Heart left ventricle (tissue), 16 donors: ENCODE measurements around the gene GPX2. TPM values are rescaled to one million over a fixed set of nuclear protein-coding genes. Genes with fewer than 3 reads are reported as not detected.

Experiments
- ATAC-seq, 4 donors: fragments of 200-7000 bp; cut with Tn5 transposase; one replicate each; pipeline ENCODE4 v1.9.1; 2020 to 2022; ENCODE audit warnings: moderate library complexity in 4 of 4, mild to moderate bottlenecking in 3 of 4, moderate number of reproducible peaks in 1 of 4
- DNase-seq, 5 donors: peaks; one replicate each; pipeline ENCODE4 v3.0.0-alpha.2; 2020
- H3K27ac ChIP-seq, 12 donors: fragments of 200-600 bp; sonication (generic) in 4 of 12; one replicate each; pipeline versions ENCODE4 v1.5.0 to v1.8.0; 2016 to 2022; ENCODE audit warnings: mild to moderate bottlenecking in 2 of 12
- H3K27me3 ChIP-seq, 9 donors: fragments of 200-600 bp; sonication (generic) in 2 of 9; one replicate each; pipeline versions ENCODE4 v1.5.1 to v1.8.0; 2016 to 2022; ENCODE audit warnings: mild to moderate bottlenecking in 3 of 9
- H3K36me3 ChIP-seq, 9 donors: fragments of 200-600 bp; sonication (generic) in 2 of 9; one replicate each; pipeline versions ENCODE4 v1.5.0 to v1.8.0; 2018 to 2022; ENCODE audit warnings: mild to moderate bottlenecking in 2 of 9
- H3K4me1 ChIP-seq, 12 donors: fragments of 200-600 bp; sonication (generic) in 4 of 12; one replicate each; pipeline versions ENCODE4 v1.5.0 to v1.8.0; 2016 to 2022; ENCODE audit warnings: mild to moderate bottlenecking in 3 of 12
- H3K4me3 ChIP-seq, 12 donors: fragments of 200-600 bp; sonication (generic) in 4 of 12; one replicate each; pipeline versions ENCODE4 v1.5.0 to v1.8.0; 2017 to 2022; ENCODE audit warnings: mild to moderate bottlenecking in 9 of 12, moderate library complexity in 4 of 12
- H3K9me3 ChIP-seq, 12 donors: fragments of 200-600 bp; sonication (generic) in 4 of 12; one replicate each; pipeline versions ENCODE4 v1.5.0 to v1.8.0; 2016 to 2022; ENCODE audit warnings: mild to moderate bottlenecking in 1 of 12
- CTCF ChIP-seq, 12 donors: fragments of 200-600 bp; sonication (generic) in 4 of 12; IDR thresholded peaks; one replicate each; pipeline versions ENCODE4 v1.5.0 to v1.8.0; 2018 to 2022; ENCODE audit warnings: antibody characterized with exemption in 12 of 12, mild to moderate bottlenecking in 5 of 12
- POLR2A ChIP-seq, 2 donors: fragments of 450-650 bp; IDR thresholded peaks; one replicate each; pipeline ENCODE4 v1.6.1; 2017; ENCODE audit warnings: antibody characterized with exemption in 2 of 2, mild to moderate bottlenecking in 2 of 2, moderate library complexity in 2 of 2
- WGBS, 4 donors: extraction: QIAGEN DNeasy Blood & Tissue Kit in 2 of 4; methylation state at CpG; one replicate each; pipeline versions ENCODE4 v1.1.5 to v1.1.7; 2013 to 2018; 5-methylcytosine and 5-hydroxymethylcytosine counted together
- intact Hi-C, 10 donors: fragments of 100-400 bp; cut with DNase I; formaldehyde crosslinking; loops; one replicate each; pipeline versions ENCODE4 v1.11.1 to v1.14.2; 2022
- polyA plus RNA-seq, 2 donors: library from polyadenylated mRNA; stranded (reverse); fragments of 200-250 nt; gene quantifications; one replicate each; pipeline ENCODE4 v1.2.3, GENCODE V29; 2013
- total RNA-seq, 9 donors: library from RNA; depleted of rRNA in 2 of 9; stranded (reverse); fragments of >200 nt in 2 of 9; fragmentation: NEBNext Ultra II Directional in 3 of 9; extraction: Animal tissue kit (Norgen Biotek cat#: 25700) in 3 of 9; gene quantifications; one replicate each; pipeline versions ENCODE4 v1.1.0 to v1.2.4, GENCODE V29; 2016 to 2023
- donor health status: ischemic (EF 13 %, LVEDD 7.1; RV severe dilation, severe dysfunction).
- donor health status: healthy with polysubstance abuse.
- donor health status: DM: no; HTN: yes; CAD: no.
- donor health status: DM: no; HTN: no; CAD: no.
- donor health status: ischemic (EF 25% LVEDD 6.9; RV normal size, moderate dysfunction).
- donor health status: ischemic (EF 25% LVEDD 5.7; RV mildly dilated, moderate dysfunction).
- donor health status: healthy.
- donor health status: DM: yes; HTN: yes; CAD: no.
- donor health status: ischemic (EF 35%, LVEDD 5.7; RV mildly dilated, moderate dysfunction).
- donor health status: nonischemic (EF 11% LVEDD 7.7; RV severe dilation, severe dysfunction).
- donor health status: DM: yes; HTN: yes; CAD: no.
- donor health status: PGD.
- donor health status: ischemic (EF 29% LVEDD 5.4; RV normal size, mild dysfunction).
- donor health status: nonischemic (EF 23%, LVEDD 6.1; RV moderate dilation, normal function).

The GPX2 gene
- total and polyA plus RNA-seq, 11 donors = 0.26 TPM; not detected in 10

- TF ChIP-seq CTCF (IDR thresholded peaks at IDR 0.05) (no peak), POLR2A (IDR thresholded peaks at IDR 0.05) (no peak)
- DNase-seq (no peak), ATAC-seq (no peak)
- Histone ChIP-seq H3K4me1 (peaks cover 0 to 19% (median 10%) of the 10 kb centered on the region in 12 donors), H3K27me3 (no peaks in the 10 kb centered on the region), H3K9me3 (no peaks in the 10 kb centered on the region), H3K36me3 (peaks cover 0 to 61% (median 8%) of the 10 kb centered on the region in 9 donors), H3K27ac (no peak overlapping the region), H3K4me3 (no peak overlapping the region)
- WGBS, 4 donors = 89 to 97% (median 96%) methylated on average over 3 of the region's 3 CpGs
- intact Hi-C loops = no loop called here
Measured at GRCh38 chr14:64940336-64940910, 2.1 kb downstream of the GPX2 start.

- Histone ChIP-seq H3K4me1 (peaks cover 0 to 25% (median 12%) of the 10 kb centered on the region in 12 donors), H3K27ac (no peak overlapping the region), H3K36me3 (peaks cover 0 to 62% (median 9%) of the 10 kb centered on the region in 9 donors), H3K27me3 (no peaks in the 10 kb centered on the region), H3K4me3 (no peak overlapping the region), H3K9me3 (no peaks in the 10 kb centered on the region)
- DNase-seq (no peak), ATAC-seq (no peak)
- TF ChIP-seq CTCF (IDR thresholded peaks at IDR 0.05) (no peak), POLR2A (IDR thresholded peaks at IDR 0.05) (no peak)
- intact Hi-C loops = no loop called here
- 78 to 93% (median 85%) methylated on average over 3 of the region's 3 CpGs for WGBS, 4 donors
Measured at GRCh38 chr14:64939817-64940190, 2.7 kb downstream of the GPX2 start.

GRCh38 chr14:64938972-64939816 is 3.4 kb downstream of the GPX2 start:
- WGBS, 4 donors = 93 to 96% (median 95%) methylated on average over 16 to 17 of the region's 17 CpGs
- peaks cover 0 to 31% (median 12%) of the 10 kb centered on the region in 12 donors for H3K4me1 ChIP-seq
- TF ChIP-seq CTCF (IDR thresholded peaks at IDR 0.05) (no peak), POLR2A (IDR thresholded peaks at IDR 0.05) (no peak)
- H3K9me3 ChIP-seq = no peaks in the 10 kb centered on the region
- no peaks in the 10 kb centered on the region for H3K27me3 ChIP-seq
- H3K27ac ChIP-seq = no peak overlapping the region
- DNase-seq (no peak), ATAC-seq (peak in 1 of 4 donors; percentile 4)
- no peak overlapping the region for H3K4me3 ChIP-seq
- intact Hi-C loops = no loop called here
- H3K36me3 ChIP-seq = peaks cover 0 to 62% (median 15%) of the 10 kb centered on the region in 9 donors

- TF ChIP-seq CTCF (IDR thresholded peaks at IDR 0.05) = peak in 8 of 12 donors; percentile 16 to 46 (median 23)
- no peak for TF ChIP-seq POLR2A (IDR thresholded peaks at IDR 0.05)
- ATAC-seq (peak in 2 of 4 donors; percentile 19 to 36), DNase-seq (no peak)
- no peaks in the 10 kb centered on the region for H3K27me3 ChIP-seq
- peaks cover 0 to 66% (median 21%) of the 10 kb centered on the region in 9 donors for H3K36me3 ChIP-seq
- H3K4me1 ChIP-seq = peaks cover 0 to 34% (median 10%) of the 10 kb centered on the region in 12 donors
- peak overlapping the region in 6 of 12 donors; percentile 0 to 54 (median 32) for H3K27ac ChIP-seq
- no peak overlapping the region for H3K4me3 ChIP-seq
- no peaks in the 10 kb centered on the region for H3K9me3 ChIP-seq
- WGBS, 4 donors = 75 to 94% (median 83%) methylated on average over 1 of the region's 1 CpG
- intact Hi-C loops = no loop called here
Measured at GRCh38 chr14:64937821-64938193, 4.7 kb downstream of the GPX2 start.
